ENCODE data around the gene IL17C.
"Not testable (repeated sequence)": the region's sequence is repeated elsewhere in the genome, so short reads cannot be mapped to it uniquely, and the experiment has no call there.

IL17C gene

GRCh38 chr16:88638323-88639230 is at the start of gene IL17C:
Gene IL17C (plus strand): TSS chr16:88638572. CDS start chr16:88638642, 70 bp downstream.
- no peak for FAIRE-seq

DNA sequence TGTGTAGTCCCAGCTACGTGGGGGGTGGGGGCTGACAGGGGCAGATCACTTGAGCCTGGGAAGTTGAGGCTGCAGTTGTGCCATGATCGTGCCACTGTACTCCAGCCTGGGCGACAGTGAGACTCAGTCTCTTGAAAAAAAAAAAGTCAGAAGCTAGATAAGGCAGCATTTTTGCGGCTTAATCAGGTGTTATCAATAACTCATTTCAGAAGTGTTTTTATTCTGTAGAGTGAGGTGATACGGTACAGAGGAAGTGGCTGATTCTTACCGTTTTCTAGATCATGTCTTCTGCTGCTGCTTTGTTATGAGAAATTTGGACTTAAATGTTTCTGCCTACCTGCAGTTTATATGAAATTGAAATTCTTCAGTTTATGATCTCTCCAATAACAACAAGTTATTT is 49.6 kb upstream of the IL17C start:
- no peak for FAIRE-seq

- no peak for FAIRE-seq
Observed at GRCh38 chr16:88589441-88589840, 48.9 kb upstream of the IL17C start.

- FAIRE-seq, result no peak
Observed at GRCh38 chr16:88591577-88592021, 46.8 kb upstream of the IL17C start.

- no peak for FAIRE-seq
Observed at GRCh38 chr16:88593061-88593460, 45.3 kb upstream of the IL17C start.

- FAIRE-seq, result no peak
Observed at GRCh38 chr16:88593489-88593888, 44.9 kb upstream of the IL17C start.

DNA sequence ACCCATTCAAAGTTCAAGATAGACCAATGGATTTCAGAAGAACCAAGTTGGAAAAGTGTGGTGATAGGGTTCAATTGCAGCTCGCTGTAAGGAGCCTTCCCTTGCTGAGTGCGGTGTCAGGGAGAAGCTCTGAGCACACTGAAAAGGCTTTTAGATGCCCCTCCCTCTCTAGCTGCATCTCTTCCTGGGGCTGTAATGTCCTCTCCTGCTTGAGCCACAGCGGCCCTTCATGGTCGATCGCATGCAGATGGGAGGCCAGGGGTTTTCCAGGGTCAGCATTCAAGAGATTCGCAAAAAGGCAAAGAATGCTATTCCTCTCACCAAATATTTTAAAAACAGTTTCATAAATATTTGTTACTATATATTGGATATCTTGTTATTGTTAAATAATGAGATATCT is 44.5 kb upstream of the IL17C start:
- no peak for FAIRE-seq

DNA sequence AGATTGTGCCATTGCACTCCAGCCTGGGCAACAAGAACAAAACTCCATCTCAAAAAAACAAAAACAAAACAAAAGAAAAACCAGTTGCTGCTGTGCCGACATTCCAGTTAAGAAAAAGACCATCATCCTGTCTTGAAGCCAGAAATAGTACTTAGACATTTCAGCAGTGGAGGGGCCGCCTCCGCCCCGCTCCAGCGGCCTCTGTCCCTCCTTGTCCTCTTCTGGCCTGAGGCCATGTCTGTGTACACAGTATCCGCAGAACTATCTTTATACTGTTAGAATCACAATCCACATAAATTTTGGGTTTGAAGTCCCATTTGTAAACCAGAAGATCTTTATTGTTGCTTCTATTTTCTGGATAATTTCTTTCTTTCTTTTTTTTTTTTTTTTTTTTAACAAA is 43.3 kb upstream of the IL17C start:
- FAIRE-seq, result no peak

GRCh38 chr16:88595921-88596320 is 42.5 kb upstream of the IL17C start:
- FAIRE-seq, result no peak

DNA sequence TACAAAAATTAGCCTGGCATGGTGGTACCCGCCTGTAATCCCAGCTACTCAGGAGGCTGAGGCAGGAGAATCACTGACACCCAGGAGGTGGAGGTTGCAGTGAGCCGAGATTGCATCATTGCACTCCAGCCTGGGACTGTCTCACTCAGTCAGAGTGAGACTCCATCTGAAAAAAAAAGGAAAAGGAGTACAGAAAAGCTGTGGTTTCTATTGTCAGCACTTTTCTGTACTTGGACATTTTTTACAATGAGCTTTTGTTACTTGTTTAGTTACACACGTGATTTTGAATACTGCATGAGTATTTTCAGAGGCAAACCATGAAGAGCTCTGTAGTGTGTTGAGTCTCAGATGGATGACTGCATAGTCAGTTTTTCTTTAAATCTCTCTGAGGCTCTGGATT is 41.9 kb upstream of the IL17C start:
- no peak for FAIRE-seq

- no peak for FAIRE-seq
Observed at GRCh38 chr16:88597856-88598491, 40.4 kb upstream of the IL17C start.

DNA sequence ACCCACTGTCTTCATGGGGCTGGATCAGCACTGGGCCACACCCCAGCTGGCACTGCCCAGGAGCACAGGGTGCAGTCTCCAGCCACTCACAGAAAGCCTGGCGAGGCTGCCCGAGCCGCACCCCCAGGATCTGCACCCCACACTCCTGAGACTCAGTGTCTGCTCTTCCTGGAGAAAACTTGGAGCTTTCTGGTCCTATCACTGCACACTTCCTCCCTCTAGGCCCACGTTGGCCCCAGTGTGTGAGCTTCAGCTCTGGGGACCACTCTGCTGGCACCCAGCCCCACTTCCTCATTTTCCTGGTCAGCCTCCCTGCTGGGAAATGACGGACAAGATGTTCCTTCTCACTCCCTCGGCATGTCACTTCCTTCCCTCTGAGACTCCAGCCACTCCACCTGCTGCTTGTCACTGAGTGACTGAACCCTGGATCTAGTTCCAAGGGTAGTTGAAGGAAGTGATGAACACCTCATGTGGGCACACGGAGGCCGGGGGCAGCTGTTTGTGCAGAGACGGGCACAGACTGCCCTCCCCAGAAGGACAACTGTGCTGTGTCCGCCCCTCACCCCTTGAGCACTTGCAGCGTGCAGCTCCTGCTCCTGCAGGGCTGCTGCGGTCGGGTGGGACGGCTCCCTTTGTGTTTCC is 39.2 kb upstream of the IL17C start:
- FAIRE-seq, result no peak

DNA sequence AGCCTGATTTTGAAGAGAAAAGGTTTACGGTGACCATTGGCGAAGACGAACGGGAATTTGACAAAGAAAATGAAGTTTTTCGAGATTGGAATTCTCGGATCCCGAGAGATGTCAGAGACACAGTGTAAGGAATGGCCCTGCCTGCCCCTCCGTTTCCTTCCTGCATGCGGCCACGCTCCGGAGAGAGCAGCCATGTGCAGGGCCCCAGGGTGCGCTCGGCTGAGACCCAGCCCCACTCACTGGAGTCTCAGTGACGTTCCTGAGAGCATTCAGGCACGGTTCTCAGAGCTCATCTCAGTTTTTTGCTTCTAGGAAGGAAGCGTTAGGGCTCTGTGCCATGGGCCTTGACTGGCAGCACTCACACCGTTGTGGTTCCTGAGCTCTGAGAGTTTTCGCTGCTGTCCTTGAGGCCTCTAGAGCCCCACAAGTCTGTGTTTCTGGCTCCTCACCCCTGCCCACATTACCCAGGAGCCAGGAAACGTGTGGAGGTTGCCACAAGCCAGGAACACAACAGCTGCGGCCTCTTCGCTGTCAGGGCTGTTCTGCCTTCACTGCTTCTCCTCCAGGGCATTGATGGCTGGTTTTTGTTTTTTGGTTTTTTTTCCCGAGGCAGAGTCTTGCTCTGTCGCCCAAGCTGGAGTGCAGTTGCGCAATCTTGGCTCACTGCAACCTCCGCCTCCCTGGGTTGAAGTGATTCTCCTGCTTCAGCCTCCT is 38.4 kb upstream of the IL17C start:
- FAIRE-seq, result no peak

- FAIRE-seq, result no peak
Observed at GRCh38 chr16:88600539-88600896, 37.9 kb upstream of the IL17C start.

GRCh38 chr16:88601313-88602036 is 36.9 kb upstream of the IL17C start:
- no peak for FAIRE-seq

DNA sequence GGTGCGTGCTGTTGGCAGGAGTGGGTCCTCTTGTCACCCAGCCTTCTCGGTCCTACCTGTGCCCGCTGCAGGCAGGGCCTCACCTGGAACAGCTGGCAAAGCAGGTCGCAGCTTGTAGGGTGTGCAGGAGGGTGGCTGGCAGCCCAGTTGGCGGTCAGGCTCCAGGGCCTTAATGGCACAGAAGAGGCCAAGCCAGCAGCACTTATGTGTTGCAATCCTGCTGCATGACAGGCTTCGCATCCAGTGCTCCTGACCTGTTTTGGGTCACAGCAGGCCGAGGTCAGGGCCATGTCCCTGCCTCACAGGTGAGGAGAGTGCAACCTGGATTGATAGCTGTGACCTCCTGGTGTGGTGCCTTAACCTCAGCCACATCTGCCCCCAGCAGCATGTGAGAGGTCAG is 36.3 kb upstream of the IL17C start:
- FAIRE-seq, result no peak

DNA sequence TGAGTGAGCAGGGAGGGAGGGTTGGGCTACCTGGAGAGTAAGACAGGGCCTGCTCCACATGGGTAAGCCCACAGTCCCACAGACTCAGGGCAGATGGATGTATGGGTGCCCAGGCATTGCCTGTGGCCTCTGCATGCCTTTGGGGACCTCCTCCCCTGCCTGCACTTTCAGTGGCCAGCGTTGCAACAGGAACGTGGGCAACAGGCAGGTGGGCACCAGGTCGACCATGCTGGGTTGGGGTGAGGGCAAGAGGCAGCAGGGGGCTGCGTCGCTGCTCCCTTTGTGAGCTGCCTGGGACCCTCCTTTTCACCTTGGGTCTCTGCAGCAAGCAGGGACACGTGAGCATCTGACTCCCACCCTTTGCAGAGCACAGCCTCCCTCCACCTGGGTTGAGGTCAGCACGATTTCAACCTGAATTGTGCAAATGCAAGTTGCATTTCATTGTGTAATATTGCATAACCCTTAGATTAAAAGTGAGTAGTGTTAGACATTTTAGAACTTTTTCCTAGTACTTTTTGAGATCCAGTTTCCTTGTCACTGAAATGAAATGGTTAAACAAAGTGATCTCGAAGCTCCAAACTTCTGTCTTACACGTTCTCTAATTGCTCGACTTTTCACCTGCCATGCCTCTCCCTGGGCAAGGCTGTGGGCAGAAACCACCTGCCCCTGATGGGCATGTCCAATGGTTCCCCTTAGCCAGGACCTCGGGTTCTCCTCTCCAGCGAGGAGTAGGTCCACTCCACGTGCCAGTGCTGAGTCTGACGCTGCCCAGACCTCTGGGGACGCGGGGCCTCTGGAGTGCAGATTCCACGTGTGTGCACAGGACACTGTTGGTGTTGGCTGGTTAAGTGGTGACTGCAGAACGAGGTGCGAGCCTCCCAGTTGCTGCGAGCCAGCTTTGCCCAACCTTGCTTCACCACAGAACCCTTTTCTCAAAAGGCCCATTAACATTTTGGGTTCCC is 32.9 kb upstream of the IL17C start:
- no peak for FAIRE-seq

- FAIRE-seq, result no peak
Observed at GRCh38 chr16:88606148-88606757, 32.1 kb upstream of the IL17C start.

- FAIRE-seq, result no peak
Observed at GRCh38 chr16:88608076-88608475, 30.3 kb upstream of the IL17C start.

- FAIRE-seq, result not testable (repeated sequence)
Observed at GRCh38 chr16:88609426-88609825, 28.9 kb upstream of the IL17C start.

DNA sequence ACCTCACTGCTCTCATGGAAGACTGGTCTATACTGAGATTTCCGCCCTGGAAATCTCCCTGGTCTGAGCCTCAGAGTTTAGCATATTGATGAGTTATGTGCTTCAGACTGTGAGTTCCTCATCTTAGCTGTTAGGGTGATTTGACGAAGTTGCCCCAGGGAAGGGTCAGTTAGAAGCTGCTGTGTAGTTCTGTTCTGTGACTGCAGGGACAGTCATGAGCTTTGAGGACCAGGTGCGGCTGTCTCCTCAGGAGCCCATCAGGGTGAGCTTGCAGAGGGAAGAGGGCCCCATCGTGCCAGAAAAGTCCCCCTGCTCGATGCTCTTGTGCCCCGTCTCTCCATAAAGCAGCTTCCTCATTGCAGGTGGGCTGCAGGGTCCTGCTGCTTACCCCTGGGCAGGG is 28.3 kb upstream of the IL17C start:
- FAIRE-seq, result no peak
